Stimulated activated CD4-positive, alpha-beta T cell treated with anti-CD3 and anti-CD28 coated beads, Interleukin-4, amount 100 ng/mL, for 48 hours (primary cell): ENCODE data around the gene LEMD1.
"Not testable (repeated sequence)": the region's sequence is repeated elsewhere in the genome, so short reads cannot be mapped to it uniquely, and the experiment has no call there.

ENCODE experiments used
- DNase-seq, 2 donors: peaks; one replicate each; pipeline ENCODE4 v3.0.0-alpha.2; 2020; ENCODE audit warnings: low read depth in 2 of 2

Gene LEMD1

DNA sequence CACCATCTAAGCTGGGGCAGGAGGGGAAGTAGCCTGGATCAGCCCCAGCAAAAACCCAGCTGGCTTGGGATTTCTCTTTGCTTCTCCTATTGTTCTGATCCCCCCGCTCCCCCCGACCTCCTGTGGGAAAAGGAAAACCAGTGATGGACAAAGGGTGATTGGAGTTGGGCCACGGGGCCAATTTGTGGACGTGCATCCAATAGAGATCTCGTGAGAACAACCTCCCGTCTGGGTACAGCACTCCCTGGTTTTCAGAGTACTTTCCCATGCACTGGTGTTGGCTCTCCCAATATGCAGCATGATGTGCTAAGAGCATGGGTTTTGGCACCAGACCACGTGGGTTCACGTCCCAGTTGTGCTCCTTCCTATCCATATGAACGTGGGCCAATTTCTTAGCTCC is 25.0 kb upstream of the LEMD1 start:
- no peak for DNase-seq

DNA sequence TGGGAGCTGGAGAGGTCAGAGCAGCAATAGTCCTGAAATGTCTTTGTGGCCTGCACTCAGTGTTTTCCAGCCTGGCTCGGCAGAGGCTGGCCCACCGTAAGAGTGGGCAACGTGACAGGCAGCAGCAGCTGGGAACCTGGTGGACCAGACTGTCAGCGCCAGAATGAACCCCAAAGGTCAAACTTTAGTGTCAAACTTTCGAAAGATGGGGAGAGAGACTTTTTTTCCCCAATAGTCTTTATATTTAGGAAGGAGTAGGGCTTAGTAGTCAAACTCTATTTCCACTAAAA is 23.7 kb upstream of the LEMD1 start:
- no peak for DNase-seq

DNA sequence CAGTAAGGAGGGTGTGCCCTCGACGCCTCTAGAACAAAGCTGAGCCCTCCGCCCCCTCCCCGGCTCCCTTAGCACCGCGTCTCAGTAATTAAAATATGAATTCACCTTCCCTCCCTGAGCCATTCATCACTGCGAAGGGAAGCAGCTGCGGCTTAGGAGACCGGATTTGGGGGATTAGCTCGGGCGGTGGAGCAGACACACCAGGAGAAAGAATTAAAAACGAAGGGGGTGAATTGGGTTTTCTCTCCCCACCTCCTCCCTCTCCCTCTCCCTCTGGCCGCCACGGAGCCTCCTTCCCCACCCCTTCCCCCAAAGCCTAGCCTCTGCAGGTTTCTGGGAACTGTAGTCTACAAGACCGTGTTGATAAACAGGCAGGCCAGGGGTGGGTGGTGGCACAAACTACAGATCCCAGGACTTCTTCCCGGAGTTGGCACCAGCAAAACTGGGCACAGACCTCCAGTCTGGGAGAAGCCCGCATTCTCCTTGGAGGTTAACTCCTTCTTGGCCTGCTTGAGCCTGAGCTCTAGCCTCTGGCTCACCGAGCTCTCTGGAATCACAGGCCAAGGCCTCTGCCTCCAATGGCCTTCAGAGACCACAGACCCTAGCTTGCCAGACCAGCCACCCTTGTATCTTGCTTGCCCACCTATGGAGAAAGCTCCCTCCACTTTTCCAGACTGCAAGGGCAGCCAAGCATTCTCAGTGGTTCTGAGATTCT is 23.2 kb upstream of the LEMD1 start:
- no peak for DNase-seq

DNA sequence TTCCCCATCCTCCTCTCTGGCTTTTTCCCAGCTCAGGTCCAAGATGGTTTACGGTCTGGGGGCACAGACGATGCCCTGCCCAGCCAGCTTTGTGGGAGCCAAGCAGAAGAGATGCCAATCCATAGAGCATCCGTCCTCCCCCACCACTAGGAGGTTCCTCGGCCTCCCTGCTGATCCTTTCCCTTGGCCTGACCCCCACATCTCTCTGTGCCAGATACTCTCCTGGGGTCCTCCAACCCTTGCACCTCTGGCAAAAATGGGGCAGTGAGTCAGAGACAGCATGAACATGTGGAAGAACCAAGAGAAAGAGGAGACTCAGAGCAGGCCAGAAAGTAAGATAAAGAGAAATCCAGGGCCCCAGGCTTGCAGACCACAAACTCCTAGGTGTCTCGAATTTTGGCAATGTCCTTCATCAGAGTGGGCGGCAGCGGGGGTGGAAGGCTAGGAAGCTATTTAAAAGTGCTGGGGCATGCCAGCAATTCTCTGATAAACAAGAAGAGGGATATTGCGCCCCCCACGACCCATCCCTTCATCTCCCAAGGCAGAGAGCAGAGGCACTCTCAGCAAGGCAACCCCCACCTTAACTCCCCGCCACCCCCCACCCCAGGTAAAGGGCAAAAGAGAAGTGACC is 22.6 kb upstream of the LEMD1 start:
- no peak for DNase-seq

DNA sequence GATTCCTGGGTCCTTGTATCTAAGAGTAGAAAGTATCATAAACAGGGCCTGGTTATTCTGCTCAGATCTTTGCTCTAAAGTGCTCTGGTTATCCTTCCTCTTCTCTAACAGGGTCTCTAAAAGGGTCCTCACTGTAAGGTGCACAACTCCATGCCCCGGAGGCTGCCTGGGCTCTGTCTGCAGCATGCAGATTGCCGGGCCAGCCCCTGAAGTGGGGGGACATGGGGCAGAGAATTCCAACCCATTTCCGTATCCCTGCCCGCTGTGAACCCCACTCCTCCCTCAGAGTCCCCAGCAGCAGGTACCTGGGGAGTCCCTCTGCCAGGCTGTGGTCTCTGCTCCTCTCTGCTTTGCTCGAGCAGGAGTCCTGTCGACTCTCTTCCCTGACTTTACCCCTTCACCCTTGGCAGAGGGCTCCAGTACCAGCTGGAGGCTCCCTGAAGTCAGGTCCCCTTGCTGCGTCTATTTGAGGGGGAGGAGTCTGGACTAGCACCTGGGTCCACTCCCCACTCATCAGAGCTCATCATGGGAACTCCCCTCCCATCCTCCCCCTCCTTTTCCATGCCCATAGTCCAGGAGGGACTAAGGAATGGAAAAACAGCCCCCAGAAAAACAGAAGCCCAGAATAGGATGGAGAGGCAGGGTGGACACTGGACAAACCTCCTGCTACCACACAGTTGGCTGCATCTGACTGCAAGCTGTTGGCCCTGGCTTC is 21.9 kb upstream of the LEMD1 start:
- DNase-seq = no peak

DNA sequence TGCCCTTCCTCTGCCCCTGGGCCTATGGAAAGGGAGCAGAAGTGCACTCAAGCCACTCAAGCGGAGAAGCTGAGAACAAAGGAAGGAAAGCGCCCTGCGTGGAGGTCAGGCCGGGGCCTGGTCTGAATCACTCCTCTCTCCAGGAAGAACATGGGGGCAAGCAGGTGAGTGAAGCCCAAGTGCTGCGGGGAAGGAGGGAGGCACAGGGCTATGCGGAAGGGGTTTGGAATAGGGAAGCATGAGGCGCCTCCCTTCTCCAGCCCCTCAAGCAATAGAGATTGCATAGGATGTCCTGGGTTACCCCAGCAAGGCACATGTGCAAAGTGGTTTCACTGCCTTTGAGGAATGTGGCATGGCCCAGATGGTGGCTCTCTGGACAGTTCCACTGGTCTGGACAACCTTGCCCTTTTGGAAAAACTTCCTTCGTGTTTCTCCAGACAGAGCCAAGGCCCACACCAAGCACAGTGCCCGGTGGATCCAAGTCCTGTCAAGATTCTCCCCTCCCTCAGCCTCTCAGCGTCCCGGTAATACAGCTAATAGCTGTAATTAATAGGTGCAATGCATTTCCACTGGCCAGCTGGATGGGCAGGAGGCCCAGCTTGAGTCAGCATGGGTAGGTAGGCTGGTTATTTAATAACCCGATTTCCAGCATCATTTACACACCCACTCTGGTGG is 20.3 kb upstream of the LEMD1 start:
- DNase-seq = no peak

DNA sequence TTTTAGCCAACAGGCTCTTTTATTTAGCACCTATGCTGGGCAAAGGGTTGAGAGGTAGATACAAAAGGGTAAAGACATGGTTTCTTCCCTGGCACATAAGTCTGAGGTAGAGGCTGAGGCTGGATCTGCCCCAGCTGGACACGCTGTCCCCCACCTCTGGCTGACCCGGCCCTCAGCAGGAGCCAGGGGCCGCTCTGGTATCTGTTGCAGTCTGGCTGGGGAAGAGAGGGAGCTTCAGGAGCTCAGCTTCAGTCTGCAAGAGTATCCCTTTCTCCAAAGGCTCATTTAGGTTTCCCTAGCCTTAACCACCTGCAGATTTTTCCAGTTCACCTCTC is 19.8 kb upstream of the LEMD1 start:
- DNase-seq = no peak

DNA sequence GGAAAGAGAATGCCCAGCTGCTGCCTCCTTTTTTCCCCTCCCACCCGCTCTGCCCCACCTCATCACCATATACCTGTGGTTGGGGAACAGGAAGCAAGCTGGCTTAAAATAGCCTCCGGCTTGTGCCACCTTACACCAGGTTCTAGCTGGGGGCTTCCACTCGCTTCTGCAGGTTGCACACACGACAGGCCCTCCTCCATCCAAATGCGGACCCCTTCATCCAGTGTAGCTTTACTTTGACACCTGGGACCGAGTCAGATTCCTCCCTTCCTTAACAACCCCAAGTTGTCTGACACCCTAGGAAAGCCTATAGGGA is 19.4 kb upstream of the LEMD1 start:
- DNase-seq = no peak

DNA sequence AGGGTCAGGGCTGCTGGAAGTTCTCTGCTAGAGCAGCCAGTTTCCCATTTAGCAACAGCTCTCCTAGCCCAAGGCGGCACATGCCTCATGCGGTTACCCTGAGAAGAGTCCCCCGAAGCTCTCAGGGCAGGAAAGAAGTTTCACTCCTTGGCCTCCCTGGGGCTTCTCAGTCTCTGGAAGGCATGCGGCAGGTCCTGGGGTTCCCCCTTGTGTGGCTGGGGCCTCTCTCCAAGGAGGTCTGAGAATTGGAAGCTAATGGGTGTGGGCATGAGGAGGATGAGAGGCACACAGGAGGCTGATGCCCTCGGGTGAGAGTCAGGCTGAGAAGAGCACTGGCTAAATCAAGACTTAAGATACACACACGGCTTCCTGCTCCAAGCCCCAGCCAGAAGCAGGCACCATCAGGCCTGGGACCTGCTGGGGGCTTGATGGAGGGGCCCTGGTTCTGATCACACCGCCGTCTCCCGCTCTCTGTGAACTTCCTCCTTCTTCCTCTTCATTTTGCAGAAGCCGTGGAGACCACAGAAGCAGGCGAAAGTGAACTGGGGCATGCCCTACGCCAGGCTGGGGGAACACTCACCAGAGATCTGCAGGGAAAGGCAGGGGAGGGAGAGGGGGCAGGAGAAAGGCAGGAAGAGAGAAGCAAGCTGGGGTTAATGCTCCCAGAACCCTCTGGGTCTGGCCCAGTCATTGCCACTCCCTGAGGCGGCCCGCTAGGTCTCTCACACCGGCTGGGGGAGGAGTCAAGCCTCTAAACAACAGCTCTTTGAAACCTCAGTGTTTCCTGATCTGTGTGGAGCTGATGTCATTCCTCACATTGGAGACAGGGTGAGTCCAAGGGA is 18.8 kb upstream of the LEMD1 start:
- DNase-seq = peak; percentile 42 to 62

DNA sequence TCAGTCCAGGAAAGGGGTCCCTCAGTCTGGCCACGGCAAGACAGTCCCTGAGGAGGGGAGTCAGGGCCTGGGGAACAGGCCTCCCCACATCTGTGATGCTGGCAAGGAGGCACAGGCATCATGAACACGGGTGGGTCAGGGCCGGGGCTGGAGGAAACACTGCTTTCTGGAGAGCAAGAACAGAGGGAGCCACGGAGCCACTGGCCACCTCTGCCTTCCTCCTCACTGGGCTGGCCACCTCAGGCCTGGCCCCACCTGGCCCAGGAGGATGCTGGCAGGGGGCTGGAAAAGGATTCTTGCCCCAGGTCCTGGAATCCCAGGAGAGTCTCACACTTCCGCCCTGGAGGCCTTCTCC is 18.2 kb upstream of the LEMD1 start:
- DNase-seq = no peak

DNA sequence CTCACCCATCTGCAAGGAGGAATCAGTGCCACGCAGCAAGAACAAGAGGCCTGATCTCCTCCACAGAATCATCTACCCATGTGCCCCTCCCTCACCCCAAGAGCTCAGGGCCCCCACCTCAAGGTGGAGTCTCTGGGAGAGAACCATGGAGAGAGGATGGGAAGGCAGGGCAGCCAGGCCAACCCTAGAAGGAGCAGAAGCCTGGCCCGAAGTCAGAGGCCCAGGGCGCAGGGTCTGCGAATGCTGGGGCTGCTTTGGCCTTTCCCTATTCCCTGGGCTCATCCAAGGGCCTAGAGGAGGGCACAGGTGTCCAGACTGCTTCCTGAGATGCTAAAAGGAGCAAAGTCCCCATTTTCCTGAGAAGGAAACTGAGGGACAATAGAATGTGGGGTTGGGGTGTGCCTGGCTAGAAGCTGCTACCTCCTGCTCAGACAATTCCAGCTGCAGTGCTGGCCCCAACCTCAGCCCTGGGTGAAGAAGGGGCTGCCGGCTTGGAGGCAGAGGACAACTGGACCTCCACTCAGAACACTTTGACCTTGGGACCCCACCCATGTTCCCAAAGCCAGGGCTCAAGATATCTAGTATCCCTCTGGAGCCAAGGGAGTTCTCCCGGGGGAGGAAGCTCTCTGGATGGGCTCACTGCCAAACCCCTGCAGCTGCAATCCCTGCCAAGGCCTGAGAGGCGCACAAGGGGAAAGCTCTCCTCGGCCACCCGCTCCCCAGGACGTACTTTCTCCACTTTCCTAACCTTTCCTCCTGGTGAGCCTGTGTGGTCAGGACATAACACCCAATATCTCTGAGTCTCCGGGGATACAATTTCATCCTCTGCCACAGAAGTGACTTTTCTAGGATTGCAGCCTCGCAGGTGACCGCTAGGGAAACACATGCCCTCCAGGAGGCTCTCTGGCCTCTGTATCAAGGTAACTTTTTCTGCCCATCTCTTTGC is 16.6 kb upstream of the LEMD1 start:
- no peak for DNase-seq

DNA sequence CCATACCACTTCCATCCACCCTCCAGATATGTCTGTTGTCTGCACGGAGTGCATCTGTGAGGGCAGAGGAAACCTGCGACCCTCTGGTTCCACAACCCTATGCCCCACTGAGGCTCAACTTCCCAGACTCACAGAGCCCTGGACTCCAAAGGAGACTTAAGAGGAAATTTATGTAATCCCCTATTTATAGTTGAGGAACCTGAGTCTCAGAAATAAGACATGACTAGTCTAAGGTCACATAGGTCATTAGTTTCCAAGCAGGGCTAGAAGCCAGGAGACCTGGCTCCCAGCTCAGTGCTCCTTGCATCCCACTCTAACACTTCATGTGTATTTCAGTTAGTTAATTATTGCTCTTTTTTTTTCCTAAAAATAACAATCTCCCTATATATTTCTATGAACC is 15.7 kb upstream of the LEMD1 start:
- no peak for DNase-seq

DNA sequence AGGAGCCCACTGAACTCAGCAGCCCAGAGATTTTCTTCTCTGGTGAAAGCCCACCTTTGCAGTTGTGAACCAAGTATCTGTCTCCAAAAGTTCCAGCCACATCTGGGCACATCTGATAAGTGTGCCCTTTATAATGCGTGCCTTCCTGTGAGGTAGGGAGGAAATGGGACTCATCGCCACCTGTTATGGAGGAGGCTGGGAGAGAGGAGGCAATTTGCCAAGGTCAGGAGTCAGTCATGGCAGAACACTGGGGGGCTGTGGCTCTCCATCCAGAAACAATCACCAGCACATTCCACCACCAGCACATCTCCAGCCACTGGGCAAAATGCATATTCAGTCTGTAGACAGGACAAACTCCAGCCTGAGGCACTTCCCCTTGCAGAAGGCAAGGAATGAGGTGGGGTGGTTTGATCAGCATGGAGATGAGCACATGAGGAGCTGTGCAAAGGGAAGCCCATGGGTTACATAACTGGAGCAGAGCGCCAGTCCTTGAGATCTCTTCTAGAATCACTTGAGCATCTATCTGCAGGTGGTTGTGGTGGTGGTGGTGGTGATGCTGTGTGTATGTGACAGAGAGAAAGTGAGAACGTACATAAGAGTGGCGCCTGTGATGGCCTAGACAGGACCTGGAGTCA is 15.0 kb upstream of the LEMD1 start:
- no peak for DNase-seq

DNA sequence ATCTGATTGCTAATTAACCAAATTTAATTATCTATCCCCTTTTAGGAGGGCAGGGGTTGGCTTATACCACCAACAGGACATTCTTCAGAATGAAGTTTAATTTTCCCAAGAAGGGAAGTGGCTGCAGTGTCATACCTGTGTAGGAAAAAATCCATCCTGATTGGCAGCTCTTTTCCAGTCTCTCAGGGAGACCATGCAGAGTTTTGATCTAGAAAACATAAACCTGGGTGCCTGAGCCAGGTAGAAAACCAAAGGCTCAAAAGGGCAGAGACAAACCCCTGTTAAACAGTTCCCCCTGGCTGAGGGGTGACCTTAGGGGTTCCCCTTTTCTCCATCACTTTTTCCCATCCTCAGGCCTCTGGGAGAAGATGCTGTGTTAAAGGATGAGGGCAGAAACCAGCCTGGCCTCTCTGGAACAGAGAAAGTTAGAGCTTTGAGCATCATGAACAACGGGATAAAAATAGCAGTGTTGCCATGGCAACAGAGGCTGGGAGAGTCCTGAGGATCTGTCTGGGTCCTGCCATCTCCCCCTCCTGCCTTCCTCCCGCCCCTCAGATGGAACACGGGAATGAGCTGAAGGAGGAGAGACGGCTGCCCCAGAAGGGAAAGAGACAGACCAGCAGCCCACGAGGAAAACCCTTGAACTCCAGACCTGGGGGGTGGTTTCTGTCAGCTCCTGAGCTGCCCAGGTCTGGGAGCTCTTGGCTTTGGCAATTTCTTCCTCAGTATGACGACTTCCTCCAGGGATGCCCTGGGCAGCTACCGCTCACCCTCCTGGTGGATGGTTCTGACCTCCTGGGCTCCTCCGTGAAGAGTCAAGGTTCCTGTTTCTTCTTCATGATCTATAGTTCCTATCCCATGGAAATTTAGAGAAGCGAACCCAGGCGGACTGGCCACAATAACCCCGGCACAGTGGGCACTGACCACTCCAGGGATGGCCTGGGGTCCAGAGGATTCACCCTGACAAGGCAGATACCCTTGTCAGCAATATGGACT is 14.0 kb upstream of the LEMD1 start:
- no peak for DNase-seq

DNA sequence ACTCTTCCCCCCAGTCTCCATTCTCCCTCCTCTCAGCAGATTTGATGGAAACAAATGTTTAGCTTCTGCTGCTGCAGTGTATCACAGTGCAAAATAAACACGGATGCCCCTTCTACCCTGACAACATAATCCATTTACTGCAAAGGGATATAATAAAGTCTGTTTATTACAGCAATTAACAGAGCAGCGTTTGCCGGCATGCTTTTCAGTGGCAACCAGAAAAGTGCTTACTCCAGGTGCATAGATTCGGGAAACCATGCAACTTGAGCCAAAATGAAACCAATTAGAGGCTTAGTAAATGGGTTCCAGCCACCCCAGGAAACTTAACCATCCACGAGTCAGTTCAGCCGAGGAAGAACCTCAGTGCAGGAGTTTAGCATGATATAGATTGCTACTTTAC is 12.9 kb upstream of the LEMD1 start:
- DNase-seq = no peak

DNA sequence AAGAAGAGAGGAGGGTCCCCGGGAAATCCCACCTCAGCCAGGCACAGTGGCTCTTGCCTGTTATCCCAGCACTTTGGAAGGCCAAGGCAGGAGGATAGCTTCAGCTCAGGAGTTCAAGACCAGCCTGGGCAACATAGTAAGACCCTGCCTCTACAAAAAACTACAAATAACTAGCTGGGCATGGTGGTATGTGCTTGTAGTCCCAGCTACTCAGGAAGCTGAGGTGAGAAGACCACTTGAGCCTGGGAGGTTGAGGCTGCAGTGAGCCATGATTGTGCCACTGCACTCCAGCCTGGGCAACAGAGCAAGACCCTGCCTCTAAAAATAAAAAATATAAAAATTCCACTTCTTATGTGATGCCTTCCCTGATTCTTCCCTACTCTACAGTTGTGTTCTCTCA is 10.8 kb upstream of the LEMD1 start:
- not testable (repeated sequence) for DNase-seq

DNA sequence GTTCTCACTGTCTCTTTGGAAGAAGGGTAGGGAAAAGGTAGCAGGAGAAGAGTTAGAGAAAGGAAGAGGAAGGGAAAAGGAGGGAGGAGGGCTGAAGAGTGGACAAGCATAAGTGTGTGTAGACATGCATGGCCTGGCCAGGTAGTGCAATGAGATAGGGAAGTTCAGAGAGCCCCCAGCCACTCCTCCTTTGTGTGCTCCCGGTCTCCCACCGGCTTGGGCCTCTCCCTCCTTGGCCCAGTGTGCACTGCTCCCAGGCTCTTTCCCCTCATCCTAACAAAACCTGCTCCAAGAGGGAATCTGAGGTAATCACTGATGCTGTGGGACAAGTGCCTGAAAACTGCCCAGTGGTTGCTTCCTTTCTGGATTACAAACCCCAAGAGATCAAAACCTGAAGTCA is 10.3 kb upstream of the LEMD1 start:
- DNase-seq = no peak

DNA sequence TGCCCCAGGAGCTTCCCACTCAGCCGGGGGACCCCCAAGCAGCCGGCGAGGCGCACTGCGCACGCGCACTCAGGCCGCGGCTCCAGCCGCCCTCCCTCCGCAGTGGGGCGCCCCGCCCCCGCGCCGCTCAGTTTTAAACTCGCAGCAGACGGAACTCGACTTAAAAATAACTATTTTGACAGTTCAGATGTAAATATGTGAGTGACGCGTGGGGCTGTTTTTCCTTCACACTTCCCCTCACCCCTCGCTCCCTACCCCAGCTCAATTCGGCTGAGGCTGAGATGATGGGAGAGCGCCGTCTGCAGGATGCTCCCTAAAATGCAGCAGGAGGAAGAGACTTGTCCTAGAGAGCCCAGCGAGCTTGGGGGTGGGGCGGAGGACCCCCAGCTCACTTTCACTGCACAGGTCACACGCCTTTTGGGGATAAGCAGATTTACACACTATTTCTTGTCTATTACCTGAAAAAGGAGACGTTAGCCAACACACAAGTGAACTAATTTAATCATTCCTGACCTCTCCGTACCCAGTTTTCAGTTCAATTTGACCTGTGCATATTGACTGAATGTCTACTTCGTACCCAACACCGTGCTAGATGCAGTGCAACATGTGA is 8.9 kb upstream of the LEMD1 start:
- DNase-seq = peak; percentile 30 to 47
